ENCODE results near the gene SELENOI.
"Not testable (repeated sequence)": the region's sequence is repeated elsewhere in the genome, so short reads cannot be mapped to it uniquely, and the experiment has no call there.

The SELENOI gene

GRCh38 chr2:26326514-26326913 lies 19.4 kb upstream of the SELENOI start:
- Histone ChIP-seq H3K36me3 (ENCODE audit: control insufficient read depth, insufficient read depth, low read length) (no peaks in the 10 kb centered on the region), H3K9me3 (ENCODE audit: control insufficient read depth, low read length) (no peaks in the 10 kb centered on the region), H3K4me3 (ENCODE audit: insufficient read depth, low read depth, low read length) (no peak overlapping the region), H3K27ac (ENCODE audit: insufficient read depth, low read depth, low read length, poor library complexity, severe bottlenecking) (no peak overlapping the region), H3K4me1 (ENCODE audit: control insufficient read depth, insufficient read depth, low read length) (no peaks in the 10 kb centered on the region), H3K27me3 (ENCODE audit: control insufficient read depth, insufficient read depth, low read length, poor library complexity, severe bottlenecking) (no peaks in the 10 kb centered on the region)
- 94 to 95% methylated on average over 1 of the region's 1 CpG for WGBS, 2 experiments

GRCh38 chr2:26327291-26328272 lies 18.4 kb upstream of the SELENOI start:
- H3K27me3 ChIP-seq (ENCODE audit: control insufficient read depth, insufficient read depth, low read length, poor library complexity, severe bottlenecking), result no peaks in the 10 kb centered on the region
- no peaks in the 10 kb centered on the region for H3K4me1 ChIP-seq (ENCODE audit: control insufficient read depth, insufficient read depth, low read length)
- H3K9me3 ChIP-seq (ENCODE audit: control insufficient read depth, low read length), result no peaks in the 10 kb centered on the region
- H3K36me3 ChIP-seq (ENCODE audit: control insufficient read depth, insufficient read depth, low read length), result no peaks in the 10 kb centered on the region
- no peak overlapping the region for H3K4me3 ChIP-seq (ENCODE audit: insufficient read depth, low read depth, low read length)
- WGBS, 2 experiments, result 74 to 86% methylated on average over 4 of the region's 5 CpGs
- H3K27ac ChIP-seq (ENCODE audit: insufficient read depth, low read depth, low read length, poor library complexity, severe bottlenecking), result no peak overlapping the region

- H3K9me3 ChIP-seq (ENCODE audit: control insufficient read depth, low read length); H3K36me3 ChIP-seq (ENCODE audit: control insufficient read depth, insufficient read depth, low read length); H3K4me1 ChIP-seq (ENCODE audit: control insufficient read depth, insufficient read depth, low read length); H3K4me3 ChIP-seq (ENCODE audit: insufficient read depth, low read depth, low read length); H3K27me3 ChIP-seq (ENCODE audit: control insufficient read depth, insufficient read depth, low read length, poor library complexity, severe bottlenecking); H3K27ac ChIP-seq (ENCODE audit: insufficient read depth, low read depth, low read length, poor library complexity, severe bottlenecking): not testable (repeated sequence)
- 96% methylated on average over 4 of the region's 4 CpGs for WGBS, 2 experiments
These were observed 16.9 kb upstream of the SELENOI start for GRCh38 chr2:26329083-26329482.

- H3K4me1 ChIP-seq (ENCODE audit: control insufficient read depth, insufficient read depth, low read length), result no peaks in the 10 kb centered on the region
- no peaks in the 10 kb centered on the region for H3K36me3 ChIP-seq (ENCODE audit: control insufficient read depth, insufficient read depth, low read length)
- no peaks in the 10 kb centered on the region for H3K27me3 ChIP-seq (ENCODE audit: control insufficient read depth, insufficient read depth, low read length, poor library complexity, severe bottlenecking)
- H3K4me3 ChIP-seq (ENCODE audit: insufficient read depth, low read depth, low read length), result no peak overlapping the region
- H3K9me3 ChIP-seq (ENCODE audit: control insufficient read depth, low read length), result no peaks in the 10 kb centered on the region
- no peak overlapping the region for H3K27ac ChIP-seq (ENCODE audit: insufficient read depth, low read depth, low read length, poor library complexity, severe bottlenecking)
- WGBS, 2 experiments, result 17 to 21% methylated on average over 7 of the region's 7 CpGs
These were observed 15.8 kb upstream of the SELENOI start for GRCh38 chr2:26330114-26330549.

- Histone ChIP-seq H3K9me3 (ENCODE audit: control insufficient read depth, low read length) (no peaks in the 10 kb centered on the region), H3K4me3 (ENCODE audit: insufficient read depth, low read depth, low read length) (no peak overlapping the region), H3K27me3 (ENCODE audit: control insufficient read depth, insufficient read depth, low read length, poor library complexity, severe bottlenecking) (no peaks in the 10 kb centered on the region), H3K27ac (ENCODE audit: insufficient read depth, low read depth, low read length, poor library complexity, severe bottlenecking) (no peak overlapping the region), H3K36me3 (ENCODE audit: control insufficient read depth, insufficient read depth, low read length) (no peaks in the 10 kb centered on the region), H3K4me1 (ENCODE audit: control insufficient read depth, insufficient read depth, low read length) (no peaks in the 10 kb centered on the region)
- WGBS, 2 experiments, result 84 to 92% methylated on average over 1 to 2 of the region's 3 CpGs
These were observed 15.3 kb upstream of the SELENOI start for GRCh38 chr2:26330604-26331003.

GRCh38 chr2:26331321-26331720 lies 14.6 kb upstream of the SELENOI start:
- not testable (repeated sequence) for H3K36me3 ChIP-seq (ENCODE audit: control insufficient read depth, insufficient read depth, low read length); H3K27ac ChIP-seq (ENCODE audit: insufficient read depth, low read depth, low read length, poor library complexity, severe bottlenecking); H3K9me3 ChIP-seq (ENCODE audit: control insufficient read depth, low read length); H3K27me3 ChIP-seq (ENCODE audit: control insufficient read depth, insufficient read depth, low read length, poor library complexity, severe bottlenecking); H3K4me3 ChIP-seq (ENCODE audit: insufficient read depth, low read depth, low read length); H3K4me1 ChIP-seq (ENCODE audit: control insufficient read depth, insufficient read depth, low read length)
- 94 to 97% methylated on average over 7 to 8 of the region's 8 CpGs for WGBS, 2 experiments

GRCh38 chr2:26333293-26333692 lies 12.7 kb upstream of the SELENOI start:
- no peaks in the 10 kb centered on the region for H3K27me3 ChIP-seq (ENCODE audit: control insufficient read depth, insufficient read depth, low read length, poor library complexity, severe bottlenecking)
- no peak overlapping the region for H3K27ac ChIP-seq (ENCODE audit: insufficient read depth, low read depth, low read length, poor library complexity, severe bottlenecking)
- H3K36me3 ChIP-seq (ENCODE audit: control insufficient read depth, insufficient read depth, low read length), result no peaks in the 10 kb centered on the region
- H3K4me1 ChIP-seq (ENCODE audit: control insufficient read depth, insufficient read depth, low read length), result no peaks in the 10 kb centered on the region
- H3K4me3 ChIP-seq (ENCODE audit: insufficient read depth, low read depth, low read length), result no peak overlapping the region
- WGBS, 2 experiments, result 60 to 61% methylated on average over 2 of the region's 2 CpGs
- H3K9me3 ChIP-seq (ENCODE audit: control insufficient read depth, low read length), result no peaks in the 10 kb centered on the region

- no peaks in the 10 kb centered on the region for H3K27me3 ChIP-seq (ENCODE audit: control insufficient read depth, insufficient read depth, low read length, poor library complexity, severe bottlenecking)
- no peaks in the 10 kb centered on the region for H3K9me3 ChIP-seq (ENCODE audit: control insufficient read depth, low read length)
- H3K4me3 ChIP-seq (ENCODE audit: insufficient read depth, low read depth, low read length), result no peak overlapping the region
- no peak overlapping the region for H3K27ac ChIP-seq (ENCODE audit: insufficient read depth, low read depth, low read length, poor library complexity, severe bottlenecking)
- WGBS, 2 experiments, result 91 to 93% methylated on average over 2 to 3 of the region's 3 CpGs
- no peaks in the 10 kb centered on the region for H3K36me3 ChIP-seq (ENCODE audit: control insufficient read depth, insufficient read depth, low read length)
- H3K4me1 ChIP-seq (ENCODE audit: control insufficient read depth, insufficient read depth, low read length), result no peaks in the 10 kb centered on the region
These were observed 10.7 kb upstream of the SELENOI start for GRCh38 chr2:26335231-26335630.

- WGBS, 2 experiments, result 98 to 99% methylated on average over 2 of the region's 2 CpGs
- Histone ChIP-seq H3K27ac (ENCODE audit: insufficient read depth, low read depth, low read length, poor library complexity, severe bottlenecking) (no peak overlapping the region), H3K27me3 (ENCODE audit: control insufficient read depth, insufficient read depth, low read length, poor library complexity, severe bottlenecking) (no peaks in the 10 kb centered on the region), H3K9me3 (ENCODE audit: control insufficient read depth, low read length) (no peaks in the 10 kb centered on the region), H3K4me3 (ENCODE audit: insufficient read depth, low read depth, low read length) (no peak overlapping the region), H3K4me1 (ENCODE audit: control insufficient read depth, insufficient read depth, low read length) (no peaks in the 10 kb centered on the region), H3K36me3 (ENCODE audit: control insufficient read depth, insufficient read depth, low read length) (no peaks in the 10 kb centered on the region)
These were observed 9.2 kb upstream of the SELENOI start for GRCh38 chr2:26336719-26337118.

- no peaks in the 10 kb centered on the region for H3K4me1 ChIP-seq (ENCODE audit: control insufficient read depth, insufficient read depth, low read length)
- H3K27ac ChIP-seq (ENCODE audit: insufficient read depth, low read depth, low read length, poor library complexity, severe bottlenecking), result no peak overlapping the region
- no peaks in the 10 kb centered on the region for H3K36me3 ChIP-seq (ENCODE audit: control insufficient read depth, insufficient read depth, low read length)
- no peaks in the 10 kb centered on the region for H3K9me3 ChIP-seq (ENCODE audit: control insufficient read depth, low read length)
- 87 to 93% methylated on average over 2 of the region's 2 CpGs for WGBS, 2 experiments
- H3K4me3 ChIP-seq (ENCODE audit: insufficient read depth, low read depth, low read length), result no peak overlapping the region
- H3K27me3 ChIP-seq (ENCODE audit: control insufficient read depth, insufficient read depth, low read length, poor library complexity, severe bottlenecking), result no peaks in the 10 kb centered on the region
These were observed 8.6 kb upstream of the SELENOI start for GRCh38 chr2:26337298-26337697.

Data from ectodermal cell (in vitro differentiated cells).